PC-9 (cell line): ENCODE data around the gene UTY.
"Not testable (repeated sequence)": the region's sequence is repeated elsewhere in the genome, so short reads cannot be mapped to it uniquely, and the experiment has no call there.

ENCODE experiments used
- CTCF ChIP-seq: fragments of 200-600 bp; sonication (generic); conservative IDR thresholded peaks from 2 replicates; pipeline ENCODE4 v1.6.1; 2017; ENCODE audit warnings: mixed run types, antibody characterized with exemption, mild to moderate bottlenecking, moderate library complexity
- EZH2 ChIP-seq: fragments of 200-600 bp; sonication (generic); IDR thresholded peaks from 2 replicates; pipeline ENCODE4 v1.8.0; 2017; ENCODE audit warnings: antibody characterized with exemption, low read depth

GRCh38 chrY:13253941-13254440 lies 225.8 kb downstream of the UTY start:
- not testable (repeated sequence) for TF ChIP-seq CTCF, EZH2
